Osteocyte (in vitro differentiated cells): ENCODE data around the gene HIF3A. TPM values are rescaled to one million over a fixed set of nuclear protein-coding genes. Genes with fewer than 3 reads are reported as not detected.
A peak's percentile ranks its signal among the peaks of the same experiment; 100 is the strongest.

Experiments
- DNase-seq: peaks from one replicate; pipeline ENCODE4 v3.0.0; 2021; ENCODE audit warnings: mixed read lengths; ENCODE audit not compliant: unreplicated experiment; ENCODE audit errors: extremely low spot score
- H3K27ac Mint-ChIP-seq: one replicate; pipeline ENCODE4 v1.8.0; 2021; ENCODE audit warnings: mild to moderate bottlenecking, mixed read lengths; ENCODE audit not compliant: unreplicated experiment
- H3K27me3 Mint-ChIP-seq: one replicate; pipeline ENCODE4 v1.8.0; 2021; ENCODE audit warnings: mixed read lengths; ENCODE audit not compliant: unreplicated experiment
- H3K36me3 Mint-ChIP-seq: one replicate; pipeline ENCODE4 v1.8.0; 2021; ENCODE audit warnings: mixed read lengths; ENCODE audit not compliant: unreplicated experiment
- H3K4me1 Mint-ChIP-seq: one replicate; pipeline ENCODE4 v1.8.0; 2021; ENCODE audit warnings: mixed read lengths; ENCODE audit not compliant: unreplicated experiment
- H3K4me3 Mint-ChIP-seq: one replicate; pipeline ENCODE4 v1.8.0; 2021; ENCODE audit warnings: mild to moderate bottlenecking, moderate library complexity, mixed read lengths; ENCODE audit not compliant: unreplicated experiment
- H3K9me3 Mint-ChIP-seq: one replicate; pipeline ENCODE4 v1.8.0; 2021; ENCODE audit warnings: mixed read lengths; ENCODE audit not compliant: unreplicated experiment
- CTCF ChIP-seq: fragments of 200-600 bp; sonication (generic); IDR thresholded peaks from 2 replicates; pipeline ENCODE4 v1.5.0; 2021; ENCODE audit warnings: antibody characterized with exemption, mild to moderate bottlenecking, moderate library complexity
- total RNA-seq: library from RNA; stranded (reverse); gene quantifications from 2 replicates; pipeline ENCODE4 v1.2.1, GENCODE V29; 2021

HIF3A gene
- total RNA-seq, 1 donor from 2014 or later: 101 TPM

GRCh38 chr19:46299004-46299509, 2.2 kb downstream of the HIF3A start:
- H3K27ac Mint-ChIP-seq: peak overlapping the region; percentile 96
- DNase-seq: peak; percentile 99
- TF ChIP-seq CTCF: no peak
- peaks cover 65% of the 10 kb centered on the region for H3K4me1 Mint-ChIP-seq
- H3K36me3 Mint-ChIP-seq: no peaks in the 10 kb centered on the region
- H3K9me3 Mint-ChIP-seq: no peaks in the 10 kb centered on the region
- H3K4me3 Mint-ChIP-seq: peak overlapping the region; percentile 57
- H3K27me3 Mint-ChIP-seq: no peaks in the 10 kb centered on the region

GRCh38 chr19:46299695-46300094, 2.9 kb downstream of the HIF3A start:
- peak overlapping the region; percentile 57 for H3K4me3 Mint-ChIP-seq
- peaks cover 71% of the 10 kb centered on the region for H3K4me1 Mint-ChIP-seq
- H3K27ac Mint-ChIP-seq: peak overlapping the region; percentile 96
- no peaks in the 10 kb centered on the region for H3K9me3 Mint-ChIP-seq
- no peak for TF ChIP-seq CTCF
- no peak for DNase-seq
- H3K27me3 Mint-ChIP-seq: no peaks in the 10 kb centered on the region
- H3K36me3 Mint-ChIP-seq: peaks cover 6% of the 10 kb centered on the region

- H3K27ac Mint-ChIP-seq: peak overlapping the region; percentile 84
- H3K27me3 Mint-ChIP-seq: no peaks in the 10 kb centered on the region
- H3K4me1 Mint-ChIP-seq: peaks cover 61% of the 10 kb centered on the region
- peaks cover 34% of the 10 kb centered on the region for H3K36me3 Mint-ChIP-seq
- DNase-seq: no peak
- H3K4me3 Mint-ChIP-seq: no peak overlapping the region
- no peak for TF ChIP-seq CTCF
- H3K9me3 Mint-ChIP-seq: peaks cover 10% of the 10 kb centered on the region
These were observed 6.5 kb downstream of the HIF3A start for GRCh38 chr19:46303322-46303690.

- H3K4me3 Mint-ChIP-seq: no peak overlapping the region
- H3K27me3 Mint-ChIP-seq: no peaks in the 10 kb centered on the region
- no peak for TF ChIP-seq CTCF
- peaks cover 34% of the 10 kb centered on the region for H3K36me3 Mint-ChIP-seq
- H3K4me1 Mint-ChIP-seq: peaks cover 56% of the 10 kb centered on the region
- no peak for DNase-seq
- H3K9me3 Mint-ChIP-seq: peaks cover 10% of the 10 kb centered on the region
- H3K27ac Mint-ChIP-seq: peak overlapping the region; percentile 77
These were observed 7.0 kb downstream of the HIF3A start for GRCh38 chr19:46303691-46304397.

- Mint-ChIP-seq H3K9me3 (peaks cover 10% of the 10 kb centered on the region), H3K27me3 (no peaks in the 10 kb centered on the region), H3K36me3 (peaks cover 47% of the 10 kb centered on the region), H3K4me3 (no peak overlapping the region), H3K4me1 (peaks cover 31% of the 10 kb centered on the region), H3K27ac (no peak overlapping the region)
- DNase-seq: no peak
- no peak for TF ChIP-seq CTCF
These were observed 9.7 kb downstream of the HIF3A start for GRCh38 chr19:46306501-46306900.
